Activated CD4-positive, CD25-positive, alpha-beta regulatory T cell treated with anti-CD3 and anti-CD28 coated beads, Interleukin-2, amount 50 U/mL, for 24 hours (primary cell): ENCODE measurements around the gene PPP1R27.
"Not testable (repeated sequence)": the region's sequence is repeated elsewhere in the genome, so short reads cannot be mapped to it uniquely, and the experiment has no call there.

Experiments
- ATAC-seq, 2 donors: fragments of 150-1000 bp; cut with Tn5 transposase; one replicate each; pipeline ENCODE4 v1.10.0; 2021; ENCODE audit warnings: mild to moderate bottlenecking in 1 of 2, moderate library complexity in 1 of 2

PPP1R27 gene

GRCh38 chr17:81840826-81841778 lies 6.3 kb upstream of the PPP1R27 start:
- no peak for ATAC-seq

DNA sequence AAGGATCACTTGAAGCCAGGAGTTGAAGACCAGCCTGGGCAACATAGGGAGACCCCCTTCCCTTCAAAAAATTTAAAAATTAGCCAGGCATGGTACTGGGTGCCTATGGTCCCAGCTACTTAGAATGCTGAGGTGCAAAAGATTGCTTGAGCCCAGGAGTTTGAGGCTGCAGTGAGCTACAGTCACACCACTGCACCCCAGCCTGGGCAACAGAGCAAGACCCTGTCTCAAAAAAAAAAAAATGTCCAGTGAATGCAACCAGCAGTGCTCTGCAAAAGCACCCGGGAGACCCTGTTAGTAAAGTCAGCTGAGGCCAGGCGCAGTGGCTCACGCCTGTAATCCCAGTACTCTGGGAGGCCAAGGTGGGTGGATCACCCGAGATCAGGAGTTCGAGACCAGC lies 5.2 kb upstream of the PPP1R27 start:
- not testable (repeated sequence) for ATAC-seq

DNA sequence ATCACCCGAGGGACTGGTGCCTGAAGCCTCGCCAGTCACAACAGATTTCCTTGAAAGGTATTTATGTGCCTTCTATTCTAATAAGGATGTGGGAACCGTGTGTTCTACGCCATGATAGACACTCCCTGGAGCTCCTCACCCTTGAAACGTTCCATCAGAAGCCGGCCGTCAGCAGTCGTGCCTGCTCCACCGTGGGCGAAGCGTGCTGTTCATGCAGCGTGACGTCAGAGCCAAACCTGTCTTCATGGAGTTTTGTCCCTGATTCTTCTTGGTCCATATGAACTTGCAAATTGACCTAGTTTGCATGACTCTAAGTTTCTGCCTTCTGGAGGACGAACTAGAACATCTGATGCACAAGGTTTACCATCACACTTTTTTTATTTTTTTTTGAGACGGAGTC lies 4.5 kb upstream of the PPP1R27 start:
- ATAC-seq = no peak

- ATAC-seq = no peak
These were observed 4.0 kb upstream of the PPP1R27 start for GRCh38 chr17:81838753-81839255.

GRCh38 chr17:81837641-81838040 lies 2.8 kb upstream of the PPP1R27 start:
- no peak for ATAC-seq

DNA sequence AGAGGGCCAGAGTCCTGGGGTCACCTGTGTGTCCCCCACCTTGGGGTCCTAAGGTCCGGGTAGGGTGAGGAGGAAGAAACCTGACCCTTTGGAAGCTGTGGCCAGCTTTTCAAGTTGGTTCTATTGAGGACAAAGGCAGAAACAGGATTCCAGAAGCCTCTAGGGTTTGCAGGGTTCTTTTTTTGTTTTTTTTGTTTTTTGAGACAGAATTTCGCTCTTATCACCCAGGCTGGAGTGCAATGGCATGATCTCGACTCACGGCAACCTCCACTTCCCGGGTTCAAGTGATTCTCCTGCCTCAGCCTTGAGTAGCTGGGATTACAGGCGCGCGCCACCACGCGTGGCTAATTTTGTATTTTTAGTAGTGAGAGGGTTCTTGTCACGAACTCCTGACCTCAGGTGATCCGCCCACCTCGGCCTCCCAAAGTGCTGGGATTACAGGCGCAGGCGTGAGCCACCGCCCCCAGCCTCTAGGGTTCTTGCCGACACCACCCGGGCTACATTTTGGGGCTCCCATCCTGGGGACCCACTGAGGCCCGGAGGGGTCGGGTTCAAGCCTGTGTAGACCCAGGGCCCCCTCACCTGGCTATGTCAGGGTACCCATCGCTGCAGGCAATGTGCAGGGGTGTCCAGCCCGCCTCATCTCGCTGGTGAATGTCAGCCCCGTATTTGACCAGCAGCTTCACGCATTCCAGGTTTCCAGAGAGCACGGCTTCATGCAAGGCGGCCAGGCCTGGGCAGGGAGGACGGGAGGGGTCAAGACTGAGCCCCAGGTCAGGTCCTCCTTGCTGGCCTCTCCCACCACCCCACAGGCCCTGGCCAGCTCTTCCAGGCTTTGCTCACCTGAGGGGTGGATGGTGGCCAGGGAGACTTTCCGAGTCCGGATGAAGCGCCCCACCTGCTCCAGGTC lies 674 bp downstream of the PPP1R27 start:
- no peak for ATAC-seq

DNA sequence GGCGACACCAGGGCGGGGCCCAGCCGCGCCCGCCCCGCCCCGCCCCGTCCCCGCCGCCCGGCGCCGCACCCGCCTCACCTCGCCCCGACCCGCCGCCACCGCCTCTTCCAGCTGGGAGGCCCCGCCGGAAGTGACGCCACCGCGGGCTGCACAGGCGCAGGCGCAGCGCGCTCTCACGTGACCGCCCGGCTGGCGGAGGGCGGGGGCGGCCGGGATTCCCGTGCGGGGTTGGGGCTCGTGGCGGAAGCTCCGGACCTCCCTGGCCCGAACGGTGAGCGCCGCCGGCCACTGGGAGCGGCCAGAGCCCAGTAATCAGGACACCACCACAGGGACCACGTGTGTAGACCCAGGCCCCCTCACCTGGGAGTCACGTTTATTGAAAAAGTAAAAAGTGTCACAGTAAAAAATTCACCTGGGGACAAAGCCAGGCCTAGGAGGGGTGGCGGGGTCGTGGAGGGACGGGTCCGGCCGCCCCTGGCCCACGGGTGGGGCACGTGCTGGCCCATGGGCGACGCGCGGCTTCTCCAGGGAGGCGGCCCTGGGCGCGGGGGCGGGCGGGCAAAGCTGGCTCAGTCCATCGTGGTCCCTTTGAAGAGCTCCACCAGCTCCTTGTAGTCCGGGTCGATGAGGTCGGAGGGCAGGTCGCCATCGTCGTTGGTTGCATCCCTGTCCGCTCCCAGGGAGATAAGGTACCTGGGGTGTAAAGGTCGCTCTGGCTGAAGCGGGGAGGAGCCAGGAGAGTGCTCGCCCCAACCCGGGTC lies 1.5 kb downstream of the PPP1R27 start, which contains the start of gene MCRIP1:
Gene MCRIP1 (minus strand): TSS at position 132 of the 761 bp plus-strand sequence. CDS start 8,785 bp downstream, outside the sequence.
- peak; percentile 76 to 79 for ATAC-seq

GRCh38 chr17:81832608-81833159 lies 2.2 kb downstream of the PPP1R27 start:
- ATAC-seq = peak; percentile 39 to 41

GRCh38 chr17:81831957-81832607 lies 2.8 kb downstream of the PPP1R27 start:
- peak; percentile 39 to 48 for ATAC-seq

DNA sequence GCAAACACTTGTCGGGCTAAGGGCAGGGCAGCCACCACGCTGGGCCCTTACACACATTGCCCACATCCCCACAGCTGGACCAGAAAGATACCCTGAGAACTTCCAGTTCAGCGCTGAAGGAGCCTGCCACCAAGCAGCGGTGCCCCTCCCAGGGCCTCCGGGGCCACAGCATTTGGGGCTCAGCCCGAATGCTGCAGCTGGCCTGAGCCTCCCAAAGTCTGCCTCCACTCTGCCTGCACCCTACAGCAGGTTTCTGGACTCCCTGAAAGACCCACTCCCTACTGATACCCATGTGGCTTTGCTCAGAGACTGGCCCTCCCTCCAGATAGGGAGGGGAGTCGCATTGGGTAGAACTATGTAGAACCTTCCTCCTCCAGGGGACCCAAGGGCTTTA lies 3.3 kb downstream of the PPP1R27 start:
- no peak for ATAC-seq

DNA sequence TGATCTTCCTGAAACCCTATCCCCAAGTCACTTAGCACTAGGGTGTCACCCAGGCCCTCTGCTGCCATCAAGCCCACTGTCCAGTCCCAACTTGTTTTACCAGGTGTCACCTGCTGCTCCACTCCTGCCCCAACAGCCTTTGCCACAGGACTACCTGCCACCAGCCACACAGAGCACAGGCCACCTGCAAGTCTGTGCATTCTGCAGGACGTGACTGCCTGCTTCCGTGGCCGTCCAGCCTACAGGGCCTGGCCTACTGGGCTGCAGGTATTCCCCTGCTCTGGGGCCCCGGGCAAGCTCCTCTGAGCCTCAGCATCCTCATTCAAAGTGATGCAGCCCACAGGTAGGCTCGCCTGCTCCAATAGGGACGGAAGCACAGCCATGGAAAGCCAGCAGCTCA lies 5.0 kb downstream of the PPP1R27 start:
- ATAC-seq = no peak

DNA sequence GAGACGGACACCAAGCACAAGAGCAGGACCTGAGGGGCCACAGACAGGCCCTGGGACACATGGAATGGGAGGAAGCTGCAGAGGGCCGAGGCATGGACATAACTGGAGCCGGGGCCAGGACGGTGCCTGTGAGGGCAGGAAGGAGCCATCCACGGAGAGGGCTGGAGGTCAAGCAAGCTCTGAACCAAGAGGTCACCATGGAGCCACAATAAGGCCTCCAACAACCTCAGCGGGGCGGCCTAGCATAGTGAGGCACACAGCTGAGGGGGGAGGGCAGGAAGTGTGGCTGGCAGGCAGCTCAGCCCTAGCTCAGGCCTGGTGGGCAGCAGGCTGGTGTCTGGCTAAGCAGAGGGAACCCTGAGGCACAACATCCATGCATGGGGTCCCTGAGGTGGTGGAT lies 6.2 kb downstream of the PPP1R27 start:
- ATAC-seq = no peak

DNA sequence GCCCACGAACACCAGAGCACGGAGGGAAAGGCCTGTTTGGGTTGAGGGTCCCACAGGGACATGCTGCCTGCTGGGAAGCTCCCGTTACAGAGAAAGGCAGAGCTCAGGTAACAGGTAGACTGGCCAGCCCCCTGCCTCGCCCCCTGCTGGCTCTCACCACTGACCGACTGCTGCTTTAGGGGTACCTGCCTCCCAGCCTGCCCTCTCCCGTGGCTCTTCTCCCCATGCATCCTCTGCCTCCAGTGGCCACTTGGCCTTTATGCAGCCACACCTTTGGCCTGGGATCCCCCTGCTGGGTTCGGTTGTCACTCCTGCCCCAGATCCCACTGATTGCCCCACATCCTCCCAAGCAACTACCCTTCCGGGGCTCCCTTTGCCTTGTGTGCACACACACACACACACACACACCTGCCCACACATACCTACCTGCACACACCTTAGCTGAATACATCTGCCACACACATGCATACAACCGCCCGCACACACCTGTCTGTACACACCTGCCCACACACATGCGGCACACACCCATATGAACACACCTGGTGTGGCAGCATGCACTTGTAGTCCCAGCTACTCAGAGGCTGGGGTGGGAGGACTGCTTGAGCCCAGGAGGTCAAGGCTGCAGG lies 8.9 kb downstream of the PPP1R27 start:
- ATAC-seq = no peak

DNA sequence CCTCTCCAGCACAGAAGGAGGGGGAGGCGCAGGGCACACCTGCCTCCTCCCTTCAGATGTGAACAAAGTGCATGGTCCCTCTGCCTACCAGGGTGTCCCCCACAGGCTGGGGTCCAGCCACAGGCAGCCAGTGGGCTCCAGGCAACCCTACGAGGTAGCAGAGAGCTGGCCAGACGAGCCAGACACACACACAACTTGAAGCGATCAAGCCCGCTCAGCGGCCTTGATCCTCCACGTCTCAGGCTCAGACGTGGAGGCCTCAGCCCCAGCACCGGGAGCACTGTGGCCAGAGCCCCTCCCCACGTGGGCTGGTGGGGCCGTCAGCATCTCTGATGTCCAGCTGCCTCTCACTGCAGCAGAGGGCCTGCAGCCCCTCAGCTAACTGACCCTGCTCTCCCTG lies 10.3 kb downstream of the PPP1R27 start:
- ATAC-seq = no peak

GRCh38 chr17:81823820-81824550 lies 10.9 kb downstream of the PPP1R27 start:
- ATAC-seq = no peak

DNA sequence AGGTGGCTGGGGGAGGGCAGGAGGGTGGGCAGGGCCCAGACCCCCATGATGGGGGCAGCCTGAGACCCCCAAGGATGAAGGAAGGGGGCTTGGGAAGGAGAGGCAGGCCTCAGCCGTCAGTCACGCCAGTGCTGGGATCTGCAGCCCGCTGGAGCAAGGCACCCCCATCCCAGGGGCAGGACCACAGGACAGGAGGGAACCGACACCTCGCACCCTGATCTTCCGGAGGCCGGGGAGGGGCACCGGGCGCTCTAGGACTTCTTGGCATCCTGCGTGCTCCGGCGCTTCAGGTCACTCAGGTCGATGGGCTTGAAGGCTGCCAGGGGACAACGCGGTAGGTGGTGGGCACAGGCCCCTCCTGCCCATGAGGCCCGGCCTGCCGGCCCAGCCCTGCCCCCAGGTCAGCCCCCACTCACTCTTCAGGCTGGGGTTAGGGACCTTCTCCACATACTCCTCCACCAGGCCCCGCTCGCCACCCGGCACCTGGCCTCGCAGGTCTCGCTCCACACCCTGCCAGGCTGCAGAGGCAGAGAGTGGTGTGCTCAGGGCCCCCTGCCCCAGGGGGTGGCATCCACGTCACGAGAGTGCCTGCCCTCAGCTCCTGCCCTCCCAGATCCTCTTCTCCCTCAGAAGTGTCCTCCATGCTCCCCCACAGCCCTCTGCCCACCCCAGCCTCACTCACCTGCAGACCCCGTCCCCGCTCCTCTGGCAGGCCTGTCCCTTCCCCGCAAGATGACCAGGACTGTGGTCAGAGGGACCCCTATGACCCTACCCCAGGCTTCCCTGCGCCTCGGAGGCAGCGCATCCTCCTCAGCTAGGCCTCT lies 11.6 kb downstream of the PPP1R27 start:
- ATAC-seq = no peak

DNA sequence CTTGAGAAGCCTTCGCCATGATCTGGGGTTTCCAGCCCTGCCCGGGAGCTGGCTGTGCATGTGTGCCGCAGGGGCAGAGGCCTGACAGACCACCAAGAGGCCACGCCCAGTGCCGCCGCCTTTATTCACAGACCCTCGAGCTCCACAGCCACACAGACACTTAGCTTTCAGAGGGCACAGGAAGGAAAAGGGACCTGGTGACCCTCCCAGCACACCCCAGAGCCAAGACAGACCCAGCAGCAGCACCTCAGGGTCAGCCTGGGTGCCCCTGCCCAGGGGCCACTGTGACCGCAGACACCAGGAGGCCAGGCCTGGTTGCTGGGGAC lies 12.6 kb downstream of the PPP1R27 start:
- ATAC-seq = no peak

- ATAC-seq = peak; percentile 30 to 42
These were observed 13.1 kb downstream of the PPP1R27 start for GRCh38 chr17:81821603-81822311.

GRCh38 chr17:81821147-81821546 lies 13.7 kb downstream of the PPP1R27 start:
- ATAC-seq = peak in 1 of 2 donors; percentile 32
